NCI-H524 (cell line): ENCODE results near the gene GAB1.

Experiments
- DNase-seq, 2 experiments: peaks; one replicate each; lab custom pipeline; 2025; lab: John Stamatoyannopoulos, UW

GAB1 gene

DNA sequence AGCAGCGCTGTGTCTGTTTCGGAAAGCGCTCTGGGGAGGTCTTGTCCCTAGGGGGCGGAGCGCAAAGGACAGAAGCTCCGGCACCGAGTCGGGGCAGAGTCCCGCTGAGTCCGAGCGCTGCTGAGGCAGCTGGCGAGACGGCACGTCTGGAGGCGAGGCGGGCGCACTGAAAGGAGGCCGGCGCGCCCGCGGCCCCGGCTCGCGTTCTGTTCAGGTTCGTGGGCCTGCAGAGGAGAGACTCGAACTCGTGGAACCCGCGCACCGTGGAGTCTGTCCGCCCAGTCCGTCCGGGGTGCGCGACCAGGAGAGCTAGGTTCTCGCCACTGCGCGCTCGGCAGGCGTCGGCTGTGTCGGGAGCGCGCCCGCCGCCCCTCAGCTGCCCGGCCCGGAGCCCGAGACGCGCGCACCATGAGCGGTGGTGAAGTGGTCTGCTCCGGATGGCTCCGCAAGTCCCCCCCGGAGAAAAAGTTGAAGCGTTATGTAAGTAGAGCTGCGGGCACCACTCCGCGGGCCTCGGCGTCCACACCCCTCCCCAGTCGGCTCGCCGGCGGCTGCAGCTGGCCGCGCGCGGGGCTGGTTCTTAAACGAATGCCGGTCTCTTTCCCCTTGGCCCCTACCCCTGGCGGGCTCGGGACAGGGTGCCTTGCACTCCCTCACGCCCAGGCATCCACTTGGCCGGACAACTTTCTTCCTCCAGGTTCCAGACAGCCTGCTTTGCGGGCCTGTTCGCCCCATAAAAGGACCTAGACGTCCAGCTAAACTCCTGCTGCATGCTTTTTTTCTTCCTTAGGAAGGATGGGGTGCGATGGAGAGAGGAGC is at the start of gene GAB1:
TSS of gene GAB1 (plus strand) at position 96 of the 819 bp plus-strand sequence. CDS start at position 409, 313 bp downstream.
- peak; percentile 9 to 53 for DNase-seq

GRCh38 chr4:143287572-143287923 is 49.1 kb upstream of the GAB1 start:
- no peak for DNase-seq

- DNase-seq, result no peak
Measured at GRCh38 chr4:143288171-143288570, 48.5 kb upstream of the GAB1 start.

- no peak for DNase-seq
Measured at GRCh38 chr4:143289370-143289769, 47.3 kb upstream of the GAB1 start.

- no peak for DNase-seq
Measured at GRCh38 chr4:143291314-143291713, 45.4 kb upstream of the GAB1 start.

DNA sequence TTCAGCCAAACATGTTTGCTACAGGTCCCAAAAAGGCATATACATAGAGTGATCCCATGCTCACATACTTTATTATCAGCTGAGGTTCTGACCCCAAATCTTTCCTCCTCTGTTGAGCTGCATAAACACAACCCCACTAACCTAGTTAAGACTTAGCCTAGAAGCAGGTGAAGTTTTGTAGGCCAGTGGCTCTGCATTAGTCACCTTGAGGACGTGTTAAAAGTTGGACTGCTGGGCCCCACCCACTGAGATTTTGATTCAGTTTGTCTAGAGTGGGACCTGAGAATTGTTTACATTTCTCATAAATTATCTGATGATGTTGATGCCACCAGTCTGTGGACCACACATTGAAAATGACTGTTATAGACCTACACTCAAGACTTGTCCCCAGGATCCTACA is 43.8 kb upstream of the GAB1 start:
- no peak for DNase-seq

DNA sequence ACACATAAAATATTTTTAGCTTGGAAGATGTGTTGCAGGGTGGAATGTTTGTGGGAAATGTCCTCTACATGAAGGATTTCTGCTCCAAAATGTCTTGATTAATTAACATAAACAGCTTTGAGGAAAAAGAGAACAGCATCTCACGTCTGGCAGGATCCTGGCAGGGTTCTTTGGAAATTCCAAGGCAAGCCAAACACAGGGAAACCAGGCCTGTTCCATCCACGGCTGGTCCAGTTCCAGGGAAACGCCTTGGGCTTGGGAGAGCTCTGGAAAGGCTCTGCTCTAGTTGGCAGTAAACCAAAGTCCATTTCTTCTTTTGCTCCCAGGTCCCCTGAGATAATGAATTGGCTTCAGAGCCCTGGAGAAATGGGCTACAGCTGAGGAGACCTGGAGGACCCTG is 42.4 kb upstream of the GAB1 start:
- DNase-seq, result no peak

DNA sequence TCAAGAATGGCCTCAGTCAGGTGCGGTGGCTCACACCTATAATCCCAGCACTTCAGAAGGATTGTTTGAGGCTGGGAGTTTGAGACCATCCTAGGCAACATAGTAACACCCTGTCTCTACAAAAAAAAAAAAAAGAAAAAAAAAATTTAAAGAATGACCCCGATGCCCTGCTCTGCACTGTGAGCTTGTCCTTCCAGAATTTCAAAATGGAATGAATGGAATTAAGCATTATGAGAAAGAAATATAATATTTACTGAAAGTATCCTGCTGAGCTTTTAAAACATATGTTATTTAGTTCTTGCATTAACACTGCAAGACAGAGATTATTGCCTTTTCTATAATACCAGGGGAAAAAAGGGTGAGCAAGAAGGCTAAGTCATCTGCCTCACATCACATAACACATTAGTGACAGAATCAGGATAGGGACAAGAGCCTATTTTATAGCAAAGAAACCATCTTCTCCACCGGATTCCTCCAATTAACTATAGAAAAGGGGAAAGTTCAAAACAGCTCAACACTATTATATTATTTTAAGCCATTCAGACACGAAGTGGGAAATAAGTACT is 41.9 kb upstream of the GAB1 start:
- DNase-seq, result no peak

- no peak for DNase-seq
Measured at GRCh38 chr4:143296397-143297067, 40.1 kb upstream of the GAB1 start.

DNA sequence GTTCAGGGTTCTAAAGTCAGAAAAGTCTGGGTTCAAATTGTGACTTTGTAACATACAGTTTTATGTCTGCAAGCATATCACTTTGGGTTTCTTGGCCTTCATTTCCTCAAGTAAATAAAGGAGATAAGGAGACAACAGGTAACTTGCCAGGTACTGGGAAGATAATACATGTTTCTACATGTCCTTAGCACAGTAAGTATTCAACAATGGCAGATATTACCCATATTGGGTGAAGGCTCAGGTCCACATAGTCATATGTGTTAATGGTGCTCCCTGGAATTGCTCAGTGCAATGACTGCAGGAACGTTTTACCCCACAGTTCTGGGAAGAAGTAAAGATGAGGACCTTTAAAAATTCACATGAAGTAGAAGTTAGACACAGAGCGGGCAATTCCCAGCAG is 35.8 kb upstream of the GAB1 start:
- DNase-seq, result no peak

- DNase-seq, result no peak
Measured at GRCh38 chr4:143302536-143302935, 34.1 kb upstream of the GAB1 start.

- DNase-seq, result no peak
Measured at GRCh38 chr4:143306788-143307187, 29.9 kb upstream of the GAB1 start.

DNA sequence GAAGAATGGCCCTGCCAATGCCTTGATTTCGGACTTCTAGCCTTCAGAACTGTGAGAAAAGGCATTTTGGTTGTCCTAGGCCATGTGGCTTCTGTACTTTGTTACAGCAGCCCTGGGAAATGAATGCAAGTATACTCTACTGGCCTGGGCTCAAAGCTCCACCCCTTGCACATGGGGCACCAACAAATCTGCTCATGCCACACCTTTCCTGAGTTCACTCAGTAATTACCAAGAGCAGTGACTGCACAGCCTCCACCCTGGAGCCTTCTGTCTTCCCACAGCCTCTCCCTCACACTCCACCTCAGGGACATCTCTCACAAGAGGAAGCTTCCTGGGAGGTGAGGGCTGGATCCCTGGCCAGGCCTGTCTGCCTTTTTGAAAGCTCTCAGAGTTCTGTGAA is 29.1 kb upstream of the GAB1 start:
- DNase-seq, result no peak

GRCh38 chr4:143308377-143308776 is 28.3 kb upstream of the GAB1 start:
- no peak for DNase-seq

DNA sequence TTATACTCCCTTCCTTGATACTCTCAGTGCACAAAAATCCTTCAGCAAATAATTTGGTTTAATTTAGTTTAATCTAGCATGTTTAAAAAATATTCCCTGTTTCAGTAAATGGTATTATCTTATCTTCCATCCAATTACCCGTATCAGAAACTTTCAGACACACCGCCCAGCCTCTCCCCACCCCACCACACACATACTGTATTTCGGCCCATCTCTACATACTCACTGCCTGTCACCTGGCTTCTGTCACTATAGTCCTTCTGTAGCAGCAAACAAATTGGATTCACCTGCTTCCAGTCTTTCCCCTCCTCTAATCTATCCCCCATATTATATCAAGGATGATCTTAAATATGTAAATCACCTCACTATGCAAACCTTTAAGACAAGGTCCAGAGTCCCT is 24.8 kb upstream of the GAB1 start:
- DNase-seq, result no peak

DNA sequence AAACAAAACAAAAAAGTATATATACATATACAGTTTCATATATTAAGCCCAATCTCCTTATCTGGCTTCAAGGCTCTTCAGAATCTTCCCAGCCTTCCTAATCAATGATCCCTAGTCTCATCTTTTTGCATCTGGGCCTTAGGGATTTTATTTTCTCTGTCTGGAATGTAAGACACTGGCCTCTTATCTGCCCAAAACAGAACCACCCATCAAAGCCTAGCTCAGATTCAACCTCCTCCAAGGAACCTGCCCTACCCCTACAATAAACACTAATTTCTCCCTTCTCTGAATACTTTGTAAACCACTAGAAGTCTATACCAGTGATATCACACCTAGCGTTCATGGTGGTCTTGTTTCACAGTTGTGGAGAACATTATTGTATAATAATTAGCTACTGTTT is 23.2 kb upstream of the GAB1 start:
- DNase-seq, result no peak

GRCh38 chr4:143313996-143314395 is 22.7 kb upstream of the GAB1 start:
- DNase-seq, result no peak

GRCh38 chr4:143320113-143320512 is 16.6 kb upstream of the GAB1 start:
- no peak for DNase-seq

- no peak for DNase-seq
Measured at GRCh38 chr4:143326735-143327134, 9.9 kb upstream of the GAB1 start.

GRCh38 chr4:143329985-143330384 is 6.7 kb upstream of the GAB1 start:
- DNase-seq, result no peak

GRCh38 chr4:143335979-143336780 is 496 bp upstream of the GAB1 start:
- peak; percentile 60 to 74 for DNase-seq

GRCh38 chr4:143337600-143338287 is 1.1 kb downstream of the GAB1 start:
- DNase-seq, result peak in 1 of 2 experiments; percentile 23
